ENCODE measurements around the gene OR10A7. TPM values are rescaled to one million over a fixed set of nuclear protein-coding genes. Genes with fewer than 3 reads are reported as not detected.

OR10A7 gene
- total RNA-seq, 4 donors from 2014 or later, result not detected

GRCh38 chr12:55253281-55253680, 32.5 kb downstream of the OR10A7 start:
- TF ChIP-seq POLR2A (IDR thresholded peaks at IDR 0.05) (no peak), POLR2AphosphoS5 (IDR thresholded peaks at IDR 0.05) (no peak), CTCF (IDR thresholded peaks at IDR 0.05) (no peak), EP300 (IDR thresholded peaks at IDR 0.05; ENCODE audit: low read depth) (no peak)
- intact Hi-C loops (cut with DNase I; ENCODE audit: low total_unique reads), result no loop called here
- H3K27me3 ChIP-seq, result no peaks in the 10 kb centered on the region

GRCh38 chr12:55256831-55257230, 36.0 kb downstream of the OR10A7 start:
- in situ Hi-C loops (cut with MboI; ENCODE audit: low pct_ligation_motif_present in 1 of 4, low pct_unique_long_range_greater_than_20kb in 1 of 4, low sequenced_read_pairs in 3 of 4) (no loop called here), intact Hi-C loops (cut with DNase I; ENCODE audit: low total_unique reads) (no loop called here)
- no peaks in the 10 kb centered on the region for H3K36me3 ChIP-seq
- H3K27ac ChIP-seq, result no peak overlapping the region
- TF ChIP-seq EP300 (IDR thresholded peaks at IDR 0.05; ENCODE audit: low read depth) (no peak), POLR2A (IDR thresholded peaks at IDR 0.05) (no peak), POLR2AphosphoS5 (IDR thresholded peaks at IDR 0.05) (no peak), CTCF (IDR thresholded peaks at IDR 0.05) (no peak)
- no peak overlapping the region for H3K4me3 ChIP-seq
- no peaks in the 10 kb centered on the region for H3K27me3 ChIP-seq
- DNase-seq, result no peak
- 84 to 89% methylated on average over 4 of the region's 4 CpGs for WGBS, 2 donors (ENCODE audit: low coverage in 1 of 2)
- H3K4me1 ChIP-seq, result no peaks in the 10 kb centered on the region
- no peaks in the 10 kb centered on the region for H3K9me3 ChIP-seq

More at GRCh38 chr12:55253281-55253680, 32.5 kb downstream of the OR10A7 start:
- Histone ChIP-seq H3K27ac (no peak overlapping the region), H3K9me3 (no peaks in the 10 kb centered on the region), H3K4me3 (no peak overlapping the region), H3K36me3 (no peaks in the 10 kb centered on the region), H3K4me1 (no peaks in the 10 kb centered on the region)
- DNase-seq, result no peak
- in situ Hi-C loops (cut with MboI; ENCODE audit: low pct_ligation_motif_present in 1 of 4, low pct_unique_long_range_greater_than_20kb in 1 of 4, low sequenced_read_pairs in 3 of 4), result no loop called here

GRCh38 chr12:55258303-55258702, 37.5 kb downstream of the OR10A7 start:
- intact Hi-C loops (cut with DNase I; ENCODE audit: low total_unique reads), result no loop called here
- H3K4me3 ChIP-seq, result no peak overlapping the region
- no peak for DNase-seq
- no peak overlapping the region for H3K27ac ChIP-seq
- in situ Hi-C loops (cut with MboI; ENCODE audit: low pct_ligation_motif_present in 1 of 4, low pct_unique_long_range_greater_than_20kb in 1 of 4, low sequenced_read_pairs in 3 of 4), result no loop called here
- no peaks in the 10 kb centered on the region for H3K4me1 ChIP-seq
- no peaks in the 10 kb centered on the region for H3K36me3 ChIP-seq
- no peaks in the 10 kb centered on the region for H3K9me3 ChIP-seq
- 59 to 83% methylated on average over 2 of the region's 2 CpGs for WGBS, 2 donors (ENCODE audit: low coverage in 1 of 2)
- TF ChIP-seq POLR2AphosphoS5 (IDR thresholded peaks at IDR 0.05), result no peak
- TF ChIP-seq CTCF (IDR thresholded peaks at IDR 0.05), result no peak
- TF ChIP-seq EP300 (IDR thresholded peaks at IDR 0.05; ENCODE audit: low read depth), result no peak
- no peak for TF ChIP-seq POLR2A (IDR thresholded peaks at IDR 0.05)
- H3K27me3 ChIP-seq, result no peaks in the 10 kb centered on the region

Other genes starting within 250 kb of the OR10A7 start
- 10 to 100 TPM in 1 of 4 donors, 1 to 10 TPM in 3; 1.6 to 15.3 (median 4.3) TPM for gene TESPA1, start 236.3 kb upstream of the OR10A7 start, total RNA-seq
- not detected for gene NEUROD4, start 201.1 kb upstream of the OR10A7 start, total RNA-seq
- gene OR9K2, start 94.6 kb upstream of the OR10A7 start, total RNA-seq, result not detected
- gene OR6C74, start 23.6 kb downstream of the OR10A7 start, total RNA-seq, result not detected
- gene OR6C6, start 75.5 kb downstream of the OR10A7 start, total RNA-seq, result not detected
- gene OR6C1, start 93.3 kb downstream of the OR10A7 start, total RNA-seq, result not detected
- not detected for gene OR6C3, start 109.7 kb downstream of the OR10A7 start, total RNA-seq
- gene OR6C75, start 141.9 kb downstream of the OR10A7 start, total RNA-seq, result not detected
- not detected for gene OR6C65, start 179.5 kb downstream of the OR10A7 start, total RNA-seq
- not detected for gene OR6C76, start 205.2 kb downstream of the OR10A7 start, total RNA-seq
- gene OR6C2, start 223.1 kb downstream of the OR10A7 start, total RNA-seq, result under 1 TPM in 1 of 4 donors, not detected in 3; 0.60 TPM
- not detected for gene OR6C70, start 249.1 kb downstream of the OR10A7 start, total RNA-seq

Measured in transverse colon (tissue), 4 donors.